Esophagus muscularis mucosa (tissue), 4 donors: ENCODE measurements around the gene TAL1. TPM values are rescaled to one million over a fixed set of nuclear protein-coding genes. Genes with fewer than 3 reads are reported as not detected.
"Not testable (repeated sequence)": the region's sequence is repeated elsewhere in the genome, so short reads cannot be mapped to it uniquely, and the experiment has no call there.

Experiments
- DNase-seq: peaks from one replicate; pipeline ENCODE4 v3.0.0-alpha.2; 2017; ENCODE audit errors: extremely low spot score
- H3K27ac ChIP-seq, 4 donors: fragments of 200-600 bp; sonication (generic); replicated peaks in 1 of 4; 1 replicate in 3 of 4; 2 replicates in 1 of 4; pipeline ENCODE4 v1.5.1; 2016 to 2019; ENCODE audit warnings: mild to moderate bottlenecking in 1 of 4
- H3K27me3 ChIP-seq, 4 donors: fragments of 200-600 bp; sonication (generic); one replicate each; pipeline versions ENCODE4 v1.5.1 to v1.6.0; 2016 to 2019
- H3K36me3 ChIP-seq, 4 donors: fragments of 200-600 bp; sonication (generic); one replicate each; pipeline ENCODE4 v1.5.1; 2016 to 2019
- H3K4me1 ChIP-seq, 4 donors: fragments of 200-600 bp; sonication (generic); one replicate each; pipeline ENCODE4 v1.5.1; 2016 to 2019
- H3K4me3 ChIP-seq, 4 donors: fragments of 200-600 bp; sonication (generic); 1 replicate in 2 of 4; 2 replicates in 2 of 4; pipeline ENCODE4 v1.5.1; 2016 to 2019; ENCODE audit warnings: mild to moderate bottlenecking in 4 of 4, moderate library complexity in 1 of 4
- H3K9me3 ChIP-seq, 4 donors: fragments of 200-600 bp; sonication (generic); 1 replicate in 3 of 4; 2 replicates in 1 of 4; pipeline ENCODE4 v1.5.1; 2016 to 2019
- EP300 ChIP-seq: sonication (generic); formaldehyde crosslinking; IDR thresholded peaks from one replicate; pipeline ENCODE4 v1.6.1; 2017; ENCODE audit warnings: antibody characterized with exemption
- POLR2A ChIP-seq: fragments of 450-650 bp; IDR thresholded peaks from one replicate; pipeline ENCODE4 v1.6.1; 2017; ENCODE audit warnings: antibody characterized with exemption, moderate library complexity, mild to moderate bottlenecking, low read depth
- POLR2AphosphoS5 ChIP-seq, 2 donors: sonication (generic); formaldehyde crosslinking; IDR thresholded peaks; one replicate each; pipeline ENCODE4 v1.6.1; 2017; ENCODE audit warnings: antibody characterized with exemption in 2 of 2
- WGBS: methylation state at CpG from one replicate; pipeline ENCODE4 v1.1.5; 2018; 5-methylcytosine and 5-hydroxymethylcytosine counted together
- intact Hi-C: fragments of 100-400 bp; cut with DNase I; formaldehyde crosslinking; loops from one replicate; pipeline ENCODE4 v1.15.1; 2023
- total RNA-seq, 4 donors: library from RNA; depleted of rRNA; stranded (reverse); fragments of >200 nt; gene quantifications; one replicate each; pipeline versions ENCODE4 v1.1.0 to v1.2.1, GENCODE V29; 2016
- TF ChIP-seq, protein P1 (sequence below), 3 experiments: fragments of 200-600 bp in 2 of 3; fragments of 450-650 bp in 1 of 3; sonication (generic) in 2 of 3; IDR thresholded peaks; one replicate each; pipeline ENCODE4 v1.5.1; 2017 to 2019; ENCODE audit warnings: antibody characterized with exemption in 3 of 3, mild to moderate bottlenecking in 2 of 3, moderate library complexity in 1 of 3

The TAL1 gene
- 1 to 10 TPM; 2.5 to 4.8 (median 4.1) TPM for total RNA-seq

DNA sequence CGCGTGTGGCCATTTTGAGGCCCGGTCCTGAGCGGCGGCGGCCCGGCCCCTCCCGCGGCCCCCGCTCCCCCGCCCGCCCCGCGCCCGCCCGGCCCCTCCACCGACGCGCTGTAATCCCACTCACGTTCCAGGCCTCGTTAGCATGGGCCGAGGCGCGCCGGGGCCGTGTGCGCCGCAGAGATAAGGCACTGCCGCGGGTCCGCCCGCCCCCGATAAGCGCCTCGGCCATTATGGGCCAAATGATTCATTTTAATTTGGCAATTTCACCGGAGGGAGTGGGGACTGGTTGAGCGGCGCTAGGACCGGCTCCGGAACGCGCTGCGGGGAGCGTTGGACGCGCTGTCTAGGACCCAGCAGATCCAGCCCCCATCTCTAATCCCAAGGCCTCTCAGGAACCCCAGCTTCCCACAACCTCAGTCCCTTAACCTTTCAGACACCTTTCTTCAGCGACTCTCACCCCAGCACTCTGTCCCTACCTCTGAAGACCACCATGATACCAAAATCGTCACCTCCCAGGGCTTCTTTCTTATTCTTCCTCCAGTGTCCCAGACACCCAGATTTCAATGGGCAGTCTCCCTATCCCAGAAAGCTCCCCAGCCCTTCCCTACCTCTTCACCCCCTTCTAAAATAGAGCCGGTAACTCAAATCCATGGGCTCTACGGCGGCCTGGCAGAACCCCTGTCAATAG lies at the start of gene TAL1:
Gene TAL1 (minus strand): TSS at position 39 of the 688 bp plus-strand sequence. CDS start 6,337 bp downstream, outside the sequence.
- DNase-seq = no peak
- intact Hi-C loops = no loop called here
- H3K27ac ChIP-seq = peak within 1 kb of the TSS; percentile 65 to 77 (median 66)
- peaks cover 18 to 44% (median 41%) of the 10 kb centered on the region in 4 donors for H3K4me1 ChIP-seq
- H3K27me3 ChIP-seq = peaks cover 0 to 88% (median 56%) of the 10 kb centered on the region in 4 donors
- TF ChIP-seq POLR2A (no peak), EP300 (no peak), POLR2AphosphoS5 (IDR thresholded peaks at IDR 0.05) (no peak)
- TF ChIP-seq, protein P1, sequence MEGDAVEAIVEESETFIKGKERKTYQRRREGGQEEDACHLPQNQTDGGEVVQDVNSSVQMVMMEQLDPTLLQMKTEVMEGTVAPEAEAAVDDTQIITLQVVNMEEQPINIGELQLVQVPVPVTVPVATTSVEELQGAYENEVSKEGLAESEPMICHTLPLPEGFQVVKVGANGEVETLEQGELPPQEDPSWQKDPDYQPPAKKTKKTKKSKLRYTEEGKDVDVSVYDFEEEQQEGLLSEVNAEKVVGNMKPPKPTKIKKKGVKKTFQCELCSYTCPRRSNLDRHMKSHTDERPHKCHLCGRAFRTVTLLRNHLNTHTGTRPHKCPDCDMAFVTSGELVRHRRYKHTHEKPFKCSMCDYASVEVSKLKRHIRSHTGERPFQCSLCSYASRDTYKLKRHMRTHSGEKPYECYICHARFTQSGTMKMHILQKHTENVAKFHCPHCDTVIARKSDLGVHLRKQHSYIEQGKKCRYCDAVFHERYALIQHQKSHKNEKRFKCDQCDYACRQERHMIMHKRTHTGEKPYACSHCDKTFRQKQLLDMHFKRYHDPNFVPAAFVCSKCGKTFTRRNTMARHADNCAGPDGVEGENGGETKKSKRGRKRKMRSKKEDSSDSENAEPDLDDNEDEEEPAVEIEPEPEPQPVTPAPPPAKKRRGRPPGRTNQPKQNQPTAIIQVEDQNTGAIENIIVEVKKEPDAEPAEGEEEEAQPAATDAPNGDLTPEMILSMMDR (IDR thresholded peaks at IDR 0.05) = no peak
- H3K36me3 ChIP-seq = no peaks in the 10 kb centered on the region
- peak within 1 kb of the TSS; percentile 44 to 54 (median 48) for H3K4me3 ChIP-seq
- H3K9me3 ChIP-seq = no peaks in the 10 kb centered on the region
- WGBS = 9% methylated on average over 23 of the region's 51 CpGs

DNA sequence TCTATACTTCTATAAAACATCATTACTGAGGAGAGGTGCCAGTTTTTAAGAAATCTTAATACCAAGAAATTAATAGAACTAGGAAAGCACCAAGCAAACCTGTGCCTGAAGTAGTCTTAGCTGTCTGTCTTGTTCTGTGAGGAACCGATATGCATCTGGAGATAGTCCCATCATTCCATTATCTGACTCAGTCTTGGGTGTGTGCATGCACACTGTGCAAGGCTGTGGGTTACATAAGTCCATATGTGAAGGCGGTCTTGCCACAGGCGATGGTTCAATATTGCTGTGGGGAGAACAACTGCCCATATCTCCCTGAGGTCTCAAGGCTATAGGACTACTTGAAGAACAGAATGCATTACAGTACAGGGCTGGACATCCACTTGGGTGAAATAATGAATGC lies 48.1 kb upstream of the TAL1 start:
- Histone ChIP-seq H3K27me3 (no peaks in the 10 kb centered on the region), H3K9me3 (no peaks in the 10 kb centered on the region), H3K36me3 (peaks cover 0 to 7% (median 0%) of the 10 kb centered on the region in 4 donors), H3K27ac (no peak overlapping the region), H3K4me3 (no peak overlapping the region), H3K4me1 (no peaks in the 10 kb centered on the region)
- intact Hi-C loops = no loop called here
- DNase-seq = no peak
- 98% methylated on average over 3 of the region's 3 CpGs for WGBS
- TF ChIP-seq, protein P1 (IDR thresholded peaks at IDR 0.05) = no peak
- TF ChIP-seq POLR2A (no peak), EP300 (no peak), POLR2AphosphoS5 (IDR thresholded peaks at IDR 0.05) (no peak)

DNA sequence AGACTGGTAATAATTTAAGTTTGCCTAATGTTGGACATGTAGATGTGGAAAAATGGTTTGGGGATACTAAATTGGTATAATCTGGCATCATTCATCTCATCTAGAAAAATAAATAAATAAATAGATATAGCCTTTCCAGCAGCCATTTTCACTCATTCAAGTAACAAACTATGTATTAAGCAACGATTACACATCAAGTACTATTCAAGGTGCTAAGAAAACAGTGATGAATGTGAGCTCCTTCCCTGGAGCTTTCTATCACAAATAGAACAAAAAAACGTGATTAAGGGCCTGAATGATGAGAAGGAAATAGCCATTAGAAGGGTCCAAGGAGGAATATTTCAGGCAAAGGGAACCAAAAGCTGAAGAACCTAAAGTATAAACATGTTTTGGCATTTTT lies 44.8 kb upstream of the TAL1 start:
- Histone ChIP-seq H3K4me3 (no peak overlapping the region), H3K9me3 (no peaks in the 10 kb centered on the region), H3K27me3 (no peaks in the 10 kb centered on the region), H3K4me1 (no peaks in the 10 kb centered on the region), H3K27ac (no peak overlapping the region), H3K36me3 (peaks cover 0 to 7% (median 0%) of the 10 kb centered on the region in 4 donors)
- no peak for DNase-seq
- WGBS = 85% methylated on average over 2 of the region's 2 CpGs
- TF ChIP-seq POLR2AphosphoS5 (IDR thresholded peaks at IDR 0.05) = no peak
- no peak for TF ChIP-seq POLR2A
- TF ChIP-seq, protein P1 (IDR thresholded peaks at IDR 0.05) = no peak
- no peak for TF ChIP-seq EP300
- intact Hi-C loops = no loop called here

DNA sequence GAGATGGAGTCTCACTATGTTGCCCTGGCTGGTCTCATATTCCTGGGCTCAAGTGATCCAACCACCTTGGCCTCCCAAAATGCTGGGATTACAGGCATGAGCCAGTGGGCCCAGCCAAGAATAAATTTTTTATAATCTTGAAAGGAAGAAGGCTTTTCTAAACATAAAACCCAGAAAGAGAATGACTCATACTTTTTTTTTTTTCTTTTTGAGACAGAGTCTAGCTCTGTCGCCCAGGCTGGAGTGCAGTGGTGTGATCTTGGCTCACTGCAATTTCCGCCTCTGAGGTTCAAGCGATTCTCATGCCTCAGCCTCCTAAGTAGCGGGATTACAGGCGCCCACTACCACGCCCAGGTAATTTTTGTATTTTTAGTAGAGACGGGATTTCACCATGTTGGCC lies 43.8 kb upstream of the TAL1 start:
- intact Hi-C loops, H3K4me3 ChIP-seq, H3K27me3 ChIP-seq, DNase-seq, H3K27ac ChIP-seq, H3K36me3 ChIP-seq, H3K4me1 ChIP-seq, H3K9me3 ChIP-seq: not testable (repeated sequence)
- WGBS = 96% methylated on average over 7 of the region's 7 CpGs

DNA sequence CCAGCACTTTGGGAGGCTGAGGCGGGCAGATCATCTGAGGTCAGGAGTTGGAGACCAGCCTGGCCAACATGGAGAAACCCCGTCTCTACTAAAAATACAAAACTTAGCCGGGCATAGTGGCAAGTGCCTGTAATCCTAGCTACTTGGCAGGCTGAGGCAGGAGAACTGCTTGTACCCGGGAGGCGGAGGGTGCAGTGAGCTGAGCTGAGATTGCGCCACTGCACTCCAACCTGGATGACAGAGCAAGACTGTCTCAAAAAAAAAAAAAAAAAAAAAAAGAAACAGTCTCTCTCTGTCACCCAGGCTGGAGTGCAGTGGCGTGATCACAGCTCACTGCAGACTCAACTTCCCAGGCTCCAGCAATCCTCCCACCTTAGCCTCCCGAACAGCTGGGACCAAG lies 33.5 kb upstream of the TAL1 start:
- H3K27ac ChIP-seq, H3K36me3 ChIP-seq, H3K4me3 ChIP-seq, intact Hi-C loops, H3K4me1 ChIP-seq, DNase-seq, H3K27me3 ChIP-seq, H3K9me3 ChIP-seq: not testable (repeated sequence)
- WGBS = 97% methylated on average over 8 of the region's 8 CpGs
